Stimulated activated CD4-positive, alpha-beta T cell treated with anti-CD3 and anti-CD28 coated beads, Interleukin-2, amount 100 ng/mL, for 4 hours (primary cell): ENCODE measurements around the gene ACD.

Experiments
- DNase-seq: peaks from one replicate; pipeline ENCODE4 v3.0.0-alpha.2; 2020; ENCODE audit warnings: low read depth

The ACD gene

GRCh38 chr16:67661886-67662652 is 2.0 kb upstream of the ACD start:
- DNase-seq: no peak

DNA sequence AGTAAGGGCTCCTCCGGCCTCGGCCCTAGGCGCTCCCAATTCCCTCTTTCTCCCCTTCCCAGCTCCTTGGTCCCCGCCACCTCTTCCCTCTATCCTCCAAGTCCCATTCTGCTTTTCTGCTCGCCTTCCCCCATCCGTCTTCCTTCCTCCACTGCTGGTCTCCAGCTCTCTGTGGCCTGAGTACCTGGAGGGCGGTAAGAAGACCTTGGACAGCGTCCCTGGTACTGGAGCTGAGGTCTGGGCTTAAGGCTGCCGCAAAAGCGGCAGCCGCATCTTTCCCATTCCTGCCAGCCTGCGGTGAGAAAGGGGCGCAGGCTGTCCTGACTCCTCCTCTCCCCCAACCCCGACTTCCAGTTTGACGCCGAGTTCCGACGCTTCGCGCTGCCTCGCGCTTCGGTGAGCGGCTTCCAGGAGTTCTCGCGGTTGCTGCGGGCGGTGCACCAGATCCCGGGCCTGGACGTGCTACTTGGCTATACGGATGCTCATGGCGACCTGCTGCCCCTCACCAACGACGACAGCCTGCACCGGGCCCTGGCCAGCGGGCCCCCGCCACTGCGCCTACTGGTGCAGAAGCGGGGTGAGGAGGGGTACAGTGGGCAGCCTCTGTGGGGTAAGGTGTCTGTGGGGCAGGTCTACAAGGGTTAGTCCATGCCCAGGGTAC is 1.2 kb upstream of the ACD start:
- no peak for DNase-seq

- DNase-seq: peak; percentile 94
Observed at GRCh38 chr16:67660564-67661028, 536 bp upstream of the ACD start, which contains the start of gene PARD6A. PARD6A (plus strand) TSS chr16:67660960; CDS start chr16:67661039, 79 bp downstream.

DNA sequence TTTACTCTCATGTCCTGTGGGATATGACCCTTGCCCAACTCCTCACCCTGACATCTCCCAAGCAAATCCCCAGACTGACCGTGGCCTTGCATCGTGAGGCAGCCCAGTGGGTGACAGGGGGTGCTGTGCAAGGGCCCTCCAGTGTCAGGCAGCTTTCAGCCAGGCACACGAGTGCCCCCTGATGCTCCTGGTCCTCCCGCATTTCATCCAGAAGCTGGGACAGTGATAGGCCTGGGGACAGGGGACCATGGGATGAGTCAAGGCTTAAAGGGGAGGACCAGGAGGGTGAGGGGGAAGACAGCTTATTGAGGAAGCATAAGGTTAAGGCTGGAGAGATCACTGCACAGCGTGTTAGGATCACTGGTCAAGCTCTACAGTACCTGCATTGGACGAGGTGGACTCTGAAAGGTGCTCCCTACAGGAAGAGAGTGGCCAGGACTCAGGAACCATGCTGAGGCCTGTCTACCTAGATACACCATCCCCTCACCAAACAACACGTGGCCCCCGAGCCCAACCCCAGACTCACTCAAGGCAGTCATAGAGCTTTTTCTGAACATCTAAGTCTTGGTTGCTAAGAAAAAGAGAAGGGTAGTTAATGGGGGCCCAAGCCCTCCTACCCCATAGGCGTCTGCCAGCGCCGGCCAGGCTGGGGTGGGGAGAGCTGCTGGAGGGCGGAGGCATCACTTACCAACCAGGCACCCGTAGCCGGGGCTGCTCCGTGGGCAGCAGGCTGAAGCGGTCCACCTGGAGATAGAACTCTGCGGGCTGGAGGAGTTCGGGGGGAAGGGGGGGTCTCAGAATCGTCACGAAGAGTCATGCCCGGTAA is 998 bp downstream of the ACD start:
- DNase-seq: no peak

DNA sequence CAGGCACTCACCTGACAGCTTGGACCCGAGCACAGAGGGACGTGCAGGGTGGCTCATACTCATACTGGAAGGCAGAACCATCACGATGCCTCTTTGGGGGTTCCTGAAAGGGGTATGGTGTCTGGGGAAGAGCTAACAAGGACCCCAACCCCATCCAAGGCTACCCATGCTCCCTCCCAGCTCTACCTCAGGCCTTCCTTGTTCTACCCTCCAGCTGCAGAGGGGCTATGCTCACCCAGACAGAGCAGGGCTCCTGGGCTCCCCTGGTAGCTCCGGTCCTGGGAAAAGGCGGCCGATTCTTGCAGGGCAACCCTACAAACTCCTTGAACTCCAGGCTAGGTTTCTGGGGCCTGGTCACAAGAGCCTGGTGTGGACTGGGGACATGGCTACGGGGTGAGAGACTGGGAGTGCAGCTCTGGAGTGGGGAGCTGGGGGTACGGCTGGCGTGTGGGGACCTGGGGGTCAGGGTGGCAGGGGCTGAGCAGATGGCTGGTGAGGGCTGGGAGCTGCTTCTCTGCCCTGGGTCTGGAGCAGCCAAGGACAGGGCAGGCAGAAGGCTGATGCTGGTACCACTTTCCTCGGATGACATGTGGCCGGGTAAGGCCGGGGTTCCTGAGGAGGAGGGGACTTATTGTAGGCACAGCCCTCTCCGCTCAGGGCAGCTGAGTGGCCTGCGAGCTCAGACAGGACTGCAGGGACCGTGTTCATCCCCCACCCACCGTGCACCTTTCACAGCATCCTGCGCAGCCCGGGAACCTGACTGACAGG is 2.1 kb downstream of the ACD start:
- no peak for DNase-seq

DNA sequence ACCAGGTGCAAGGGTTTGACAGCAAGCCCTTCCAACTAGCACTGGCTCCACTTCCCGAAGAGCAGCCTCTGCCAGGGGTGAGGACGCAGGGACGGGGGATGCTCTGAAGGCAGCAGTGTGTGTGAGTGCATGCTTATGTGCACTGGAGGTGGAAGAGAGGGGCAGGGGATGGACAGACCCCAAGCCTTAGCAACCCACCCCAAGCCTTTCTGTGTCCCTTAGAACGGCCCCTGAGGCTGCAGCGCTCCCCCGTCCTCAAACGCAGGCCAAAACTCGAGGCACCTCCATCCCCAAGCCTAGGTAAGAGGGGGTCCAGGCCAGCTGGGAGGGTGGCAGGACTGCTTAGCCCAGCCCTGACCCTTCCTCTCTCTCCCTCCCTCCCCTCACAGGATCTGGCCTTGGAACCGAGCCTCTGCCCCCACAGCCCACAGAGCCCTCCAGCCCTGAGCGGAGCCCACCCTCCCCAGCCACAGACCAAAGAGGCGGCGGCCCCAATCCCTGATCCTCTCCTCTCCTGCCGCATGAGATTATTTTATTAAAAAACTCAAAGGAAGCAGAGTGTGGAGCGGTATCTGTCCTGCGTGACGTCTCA is 2.9 kb downstream of the ACD start:
- no peak for DNase-seq

GRCh38 chr16:67656344-67657016 is 3.6 kb downstream of the ACD start:
- no peak for DNase-seq

GRCh38 chr16:67655363-67655762 is 4.7 kb downstream of the ACD start:
- no peak for DNase-seq

GRCh38 chr16:67654403-67654911 is 5.6 kb downstream of the ACD start:
- no peak for DNase-seq

DNA sequence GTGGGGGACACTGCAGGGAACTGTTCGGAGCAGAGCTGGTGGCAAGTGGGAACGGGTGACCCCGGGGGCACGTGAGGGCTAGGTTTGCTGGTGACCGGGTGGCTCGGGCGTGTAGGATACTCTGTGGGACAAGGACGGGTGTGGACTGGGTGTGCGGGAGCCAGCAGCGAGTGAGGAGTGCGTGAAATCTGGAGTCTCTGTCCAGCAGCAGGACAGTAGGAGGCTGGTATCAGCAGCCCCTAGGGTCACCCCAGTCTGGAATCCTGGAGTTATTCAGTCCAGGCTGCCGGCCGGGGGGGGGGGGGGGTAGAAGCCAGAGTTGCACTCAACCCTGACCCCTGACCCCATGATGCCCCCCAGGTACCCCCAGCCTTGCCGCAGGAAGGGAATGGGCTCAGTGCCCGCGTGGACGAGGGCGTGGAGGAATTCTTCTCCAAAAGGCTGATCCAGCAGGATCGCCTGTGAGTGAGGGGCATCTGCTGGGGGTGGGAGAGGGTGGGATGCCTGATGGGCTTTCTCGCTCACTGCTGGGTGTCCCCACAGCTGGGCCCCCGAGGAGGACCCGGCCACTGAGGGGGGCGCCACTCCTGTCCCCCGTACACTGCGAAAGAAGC is 6.2 kb downstream of the ACD start:
- no peak for DNase-seq

DNA sequence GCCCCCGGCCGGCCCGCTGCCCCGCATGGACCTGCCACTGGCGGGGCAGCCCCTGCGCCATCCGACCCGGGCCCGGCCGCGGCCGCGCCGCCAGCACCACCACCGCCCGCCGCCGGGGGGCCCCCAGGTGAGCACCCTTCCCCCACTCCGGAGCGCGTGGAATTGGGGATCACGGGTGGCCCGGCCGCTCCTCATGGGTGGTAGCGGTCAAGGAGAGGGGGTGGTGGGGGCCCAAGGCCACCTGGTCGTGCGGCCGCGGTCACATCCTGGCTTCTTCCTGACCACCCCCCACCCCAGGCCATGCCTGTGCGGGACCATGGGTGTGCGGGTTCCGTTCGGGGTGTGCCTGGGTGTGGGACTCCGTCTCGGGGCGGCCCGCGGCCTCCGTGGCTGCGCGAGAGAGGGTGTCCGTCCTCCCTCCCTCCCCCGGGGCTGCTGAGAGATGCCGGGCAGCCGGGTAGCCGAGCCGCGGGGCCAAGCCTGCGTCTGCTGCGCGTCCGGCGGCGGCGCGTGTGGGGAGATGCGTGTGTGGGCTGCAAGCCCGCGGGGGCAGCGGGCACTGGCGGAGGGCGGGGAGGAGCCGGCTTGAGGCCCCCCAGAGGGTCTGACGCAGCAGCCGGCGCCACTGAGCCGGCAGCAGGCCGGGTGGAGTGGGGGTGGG is 6.8 kb downstream of the ACD start:
- no peak for DNase-seq

GRCh38 chr16:67652578-67653127 is 7.4 kb downstream of the ACD start:
- DNase-seq: no peak

GRCh38 chr16:67651847-67652246 is 8.2 kb downstream of the ACD start:
- no peak for DNase-seq

DNA sequence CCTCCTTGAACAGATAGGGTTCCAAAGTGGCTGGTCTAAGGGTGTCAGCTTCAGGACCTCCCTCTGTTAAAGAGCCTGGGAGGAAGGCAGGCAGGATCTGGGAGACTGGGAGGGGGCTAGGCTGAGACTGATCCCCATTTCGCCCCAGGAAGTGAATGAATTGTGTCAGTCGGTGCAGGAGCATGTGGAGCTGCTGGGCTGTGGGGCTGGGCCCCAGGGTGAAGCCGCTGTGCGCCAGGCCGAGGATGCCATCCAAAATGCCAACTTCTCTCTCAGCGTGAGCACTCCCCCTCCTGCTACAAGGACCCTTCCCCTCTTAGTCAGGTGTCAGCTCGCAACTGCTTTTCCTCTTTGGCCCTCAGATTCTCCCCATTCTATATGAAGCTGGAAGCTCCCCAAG is 9.0 kb downstream of the ACD start:
- no peak for DNase-seq

- no peak for DNase-seq
Observed at GRCh38 chr16:67650023-67650422, 10.0 kb downstream of the ACD start.

DNA sequence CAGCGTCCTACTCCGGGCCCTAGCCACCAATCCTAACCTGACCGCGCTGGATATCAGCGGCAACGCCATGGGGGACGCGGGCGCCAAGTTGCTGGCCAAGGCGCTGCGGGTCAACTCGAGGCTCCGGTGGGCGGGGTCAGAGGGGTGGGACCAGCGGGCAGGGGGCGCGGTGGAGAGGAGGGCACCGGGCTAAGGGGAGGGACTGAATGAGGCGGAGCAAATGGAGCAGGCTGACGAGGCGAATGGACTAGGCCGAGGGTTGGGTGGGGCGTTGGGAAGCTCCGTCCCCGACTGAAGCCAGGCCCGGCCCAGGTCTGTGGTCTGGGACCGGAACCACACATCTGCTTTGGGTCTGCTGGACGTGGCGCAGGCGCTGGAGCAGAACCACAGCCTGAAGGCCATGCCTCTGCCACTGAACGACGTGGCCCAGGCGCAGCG is 10.5 kb downstream of the ACD start:
- no peak for DNase-seq

DNA sequence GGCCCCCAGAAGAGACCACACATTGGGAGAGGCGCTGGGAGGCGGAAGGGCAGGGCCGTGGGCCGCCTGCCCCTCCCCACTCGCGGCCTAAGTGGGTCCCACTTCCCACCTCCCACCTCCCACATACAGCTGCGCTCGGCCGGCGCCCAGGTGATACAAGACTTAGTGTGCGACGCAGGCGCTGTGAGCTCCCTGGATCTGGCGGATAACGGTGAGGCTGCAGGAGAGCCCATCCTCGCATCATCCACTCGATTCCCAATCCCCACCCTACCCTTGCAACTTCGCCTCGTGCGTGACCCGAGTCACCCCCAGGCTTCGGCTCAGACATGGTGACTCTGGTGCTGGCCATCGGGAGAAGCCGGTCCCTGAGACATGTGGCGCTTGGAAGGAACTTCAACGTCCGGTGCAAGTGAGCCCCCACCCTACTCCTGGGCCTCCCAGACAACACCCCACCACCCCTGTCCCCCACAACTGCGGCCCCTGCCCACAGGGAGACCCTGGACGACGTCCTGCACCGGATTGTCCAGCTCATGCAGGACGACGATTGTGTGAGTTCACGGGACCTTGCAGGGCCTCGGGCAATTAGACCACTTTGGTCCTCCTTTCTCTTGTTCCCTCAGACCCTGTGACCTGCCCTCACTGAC is 11.2 kb downstream of the ACD start:
- DNase-seq: no peak

GRCh38 chr16:67648088-67648763 is 11.8 kb downstream of the ACD start:
- no peak for DNase-seq
